Measurements from ENCODE around the gene SEC61A2. TPM values are rescaled to one million over a fixed set of nuclear protein-coding genes. Genes with fewer than 3 reads are reported as not detected.

SEC61A2 gene
- total and polyA plus RNA-seq, 2 of the 8 experiments (the other 6 are each of a cell fraction or from before 2014, with no cell fraction given) = 18.2 to 19.2 TPM

- no peak overlapping the region for H3K4me3 ChIP-seq (ENCODE audit: extremely low read depth in 1 of 4, insufficient read depth in 2 of 4, low read depth in 3 of 4, low read length in 4 of 4)
- no peak for FAIRE-seq
Observed at GRCh38 chr10:12135631-12136030, 6.2 kb downstream of the SEC61A2 start.

More at GRCh38 chr10:12135631-12136030, 6.2 kb downstream of the SEC61A2 start:
- DNase-seq (ENCODE audit: low read depth in 1 of 2, low spot score in 2 of 2) = no peak
- H3K23ac ChIP-seq (ENCODE audit: insufficient read length) = no peak overlapping the region
- no peak overlapping the region for H4K8ac ChIP-seq (ENCODE audit: extremely low read depth, insufficient read depth, low read length)
- no peak overlapping the region for H3K4me2 ChIP-seq (ENCODE audit: insufficient read depth in 1 of 2, low read depth in 2 of 2, low read length in 2 of 2)
- H2AK5ac ChIP-seq (ENCODE audit: low read depth, low read length) = no peak overlapping the region
- no peak overlapping the region for H3K4ac ChIP-seq (replicated peaks; ENCODE audit: insufficient read length, low read depth, low read length)
- H3K79me2 ChIP-seq (ENCODE audit: control insufficient read depth in 1 of 2, insufficient read depth in 2 of 2, low read length in 2 of 2) = peaks cover 0 to 4% of the 10 kb centered on the region in 2 experiments; a peak in 2 of 4 replicates
- H2BK15ac ChIP-seq (ENCODE audit: low read length) = no peak overlapping the region
- H2BK5ac ChIP-seq (ENCODE audit: low read depth, low read length) = no peak overlapping the region
- H3K14ac ChIP-seq (ENCODE audit: insufficient read length) = no peak overlapping the region
- H2BK12ac ChIP-seq (ENCODE audit: low read depth, low read length) = no peak overlapping the region
- H2BK120ac ChIP-seq (replicated peaks; ENCODE audit: low read depth, low read length) = no peak overlapping the region
- no peak overlapping the region for H4K91ac ChIP-seq (replicated peaks; ENCODE audit: insufficient read length, low read length)
- no peaks in the 10 kb centered on the region for H3K27me3 ChIP-seq (replicated peaks in 1 of 4; ENCODE audit: control insufficient read depth in 3 of 4, extremely low read depth in 1 of 4, insufficient read depth in 3 of 4, low read length in 3 of 4)
- H3K4me1 ChIP-seq (replicated peaks in 1 of 4; ENCODE audit: control insufficient read depth in 3 of 4, insufficient read depth in 4 of 4, low read length in 3 of 4) = peaks cover 0 to 1% (median 0%) of the 10 kb centered on the region in 4 experiments; a peak in 1 of 7 replicates
- H3K9me3 ChIP-seq (ENCODE audit: insufficient read depth in 2 of 2, low read depth in 1 of 2, low read length in 1 of 2) = no peaks in the 10 kb centered on the region
- H3K56ac ChIP-seq (replicated peaks; ENCODE audit: insufficient read length, low read depth, low read length) = no peak overlapping the region
- H3K79me1 ChIP-seq (ENCODE audit: low read depth, low read length) = 0 out of 2 replicates have a peak, but pooled peaks cover 2% of the 10 kb centered on the region
- no peak overlapping the region for H3K18ac ChIP-seq (ENCODE audit: extremely low read depth, low read length)
- H4K20me1 ChIP-seq (replicated peaks in 1 of 2; ENCODE audit: control insufficient read depth in 1 of 2, insufficient read depth in 2 of 2, low read length in 2 of 2) = no peaks in the 10 kb centered on the region
- H2BK20ac ChIP-seq (ENCODE audit: low read length) = no peak overlapping the region
- ChIA-PET POLR2A (ENCODE audit: partially characterized antibody) (no interaction called here), CTCF (ENCODE audit: partially characterized antibody) (no interaction called here)
- no peak overlapping the region for H4K5ac ChIP-seq (ENCODE audit: insufficient read length, low read depth, low read length)
- H2AFZ ChIP-seq (ENCODE audit: low read length) = no peak overlapping the region
- H3K23me2 ChIP-seq (ENCODE audit: low read depth, low read length) = no peaks in the 10 kb centered on the region
- H3K36me3 ChIP-seq (ENCODE audit: control insufficient read depth in 2 of 4, insufficient read depth in 4 of 4, low read length in 3 of 4) = peaks cover 0 to 12% (median 5%) of the 10 kb centered on the region in 4 experiments; a peak in 4 of 8 replicates
- TF ChIP-seq TCF12 (IDR thresholded peaks at IDR 0.05; ENCODE audit: low read depth, low read length) = no peak
- TF ChIP-seq NRF1 (IDR thresholded peaks at IDR 0.05; ENCODE audit: low read depth, low read length) = no peak
- no peak for TF ChIP-seq CEBPB (IDR thresholded peaks at IDR 0.05; ENCODE audit: low read depth, low read length)
- TF ChIP-seq CHD2 (IDR thresholded peaks at IDR 0.05; ENCODE audit: low read length) = no peak
- no peak for TF ChIP-seq SRF (IDR thresholded peaks at IDR 0.05; ENCODE audit: low read depth, low read length)
- TF ChIP-seq CREB1 (IDR thresholded peaks at IDR 0.05) = no peak
- TF ChIP-seq MAFK (IDR thresholded peaks at IDR 0.05; ENCODE audit: low read depth, low read length) = no peak
- no peak for TF ChIP-seq KDM4A (IDR thresholded peaks at IDR 0.05; ENCODE audit: low read depth, low read length, severe bottlenecking)
- no peak for TF ChIP-seq TAF7 (optimal IDR thresholded peaks at IDR 0.05; ENCODE audit: borderline replicate concordance, low read depth, low read length)
- no peak overlapping the region for H3K9ac ChIP-seq (replicated peaks in 1 of 4; ENCODE audit: extremely low read depth in 1 of 4, low read depth in 3 of 4, low read length in 3 of 4)
- H3K27ac ChIP-seq (ENCODE audit: low read depth, low read length) = no peak overlapping the region
- 95% methylated on average over 3 of the region's 3 CpGs; no CpG with 5 or more reads in 1 of the 2 experiments for WGBS, 2 experiments (ENCODE audit: extremely low coverage in 1 of 2, insufficient coverage in 1 of 2, insufficient read length in 1 of 2, insufficient replicate concordance in 2 of 2, low coverage in 1 of 2, low lambda C conversion rate in 2 of 2, missing lambda C conversion rate in 1 of 2)

Measured in H1 (cell line).